WI38 (cell line): ENCODE data around the gene DENND5B.

Experiments used
- H3K4me3 ChIP-seq: 2 replicates; pipeline ENCODE4 v1.5.1; 2011; ENCODE audit warnings: low read depth, mild to moderate bottlenecking, control low read depth, low read length
- TF ChIP-seq, protein P1 (sequence below): IDR thresholded peaks from 2 replicates; pipeline ENCODE4 v1.5.1; 2012; ENCODE audit warnings: low read depth, mild to moderate bottlenecking, control low read depth, low read length

The DENND5B gene

DNA sequence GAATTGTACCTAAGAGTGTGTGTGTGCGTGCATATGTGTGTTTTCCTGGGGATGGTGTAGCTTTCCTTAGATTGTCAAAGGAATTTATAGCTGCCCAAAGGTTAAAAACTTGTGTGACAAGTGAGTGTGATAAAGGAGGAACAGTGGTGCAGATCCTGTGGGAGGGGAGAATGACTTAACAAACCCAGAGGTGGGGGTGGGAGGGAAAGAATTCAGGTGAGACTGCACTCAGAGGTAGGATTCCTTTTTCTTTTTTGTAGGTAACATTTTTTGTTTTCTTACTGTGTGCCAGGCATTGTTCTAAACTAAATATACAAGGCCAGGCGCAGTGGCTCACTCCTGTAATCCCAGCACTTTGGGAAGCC lies 219.7 kb downstream of the DENND5B start:
- H3K4me3 ChIP-seq = no peak overlapping the region

GRCh38 chr12:31370531-31371255 lies 220.2 kb downstream of the DENND5B start:
- H3K4me3 ChIP-seq = no peak overlapping the region; the same call in 1 of the 2 replicates

More for the DNA sequence above, 219.7 kb downstream of the DENND5B start:
- TF ChIP-seq, protein P1, sequence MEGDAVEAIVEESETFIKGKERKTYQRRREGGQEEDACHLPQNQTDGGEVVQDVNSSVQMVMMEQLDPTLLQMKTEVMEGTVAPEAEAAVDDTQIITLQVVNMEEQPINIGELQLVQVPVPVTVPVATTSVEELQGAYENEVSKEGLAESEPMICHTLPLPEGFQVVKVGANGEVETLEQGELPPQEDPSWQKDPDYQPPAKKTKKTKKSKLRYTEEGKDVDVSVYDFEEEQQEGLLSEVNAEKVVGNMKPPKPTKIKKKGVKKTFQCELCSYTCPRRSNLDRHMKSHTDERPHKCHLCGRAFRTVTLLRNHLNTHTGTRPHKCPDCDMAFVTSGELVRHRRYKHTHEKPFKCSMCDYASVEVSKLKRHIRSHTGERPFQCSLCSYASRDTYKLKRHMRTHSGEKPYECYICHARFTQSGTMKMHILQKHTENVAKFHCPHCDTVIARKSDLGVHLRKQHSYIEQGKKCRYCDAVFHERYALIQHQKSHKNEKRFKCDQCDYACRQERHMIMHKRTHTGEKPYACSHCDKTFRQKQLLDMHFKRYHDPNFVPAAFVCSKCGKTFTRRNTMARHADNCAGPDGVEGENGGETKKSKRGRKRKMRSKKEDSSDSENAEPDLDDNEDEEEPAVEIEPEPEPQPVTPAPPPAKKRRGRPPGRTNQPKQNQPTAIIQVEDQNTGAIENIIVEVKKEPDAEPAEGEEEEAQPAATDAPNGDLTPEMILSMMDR = no peak

DNA sequence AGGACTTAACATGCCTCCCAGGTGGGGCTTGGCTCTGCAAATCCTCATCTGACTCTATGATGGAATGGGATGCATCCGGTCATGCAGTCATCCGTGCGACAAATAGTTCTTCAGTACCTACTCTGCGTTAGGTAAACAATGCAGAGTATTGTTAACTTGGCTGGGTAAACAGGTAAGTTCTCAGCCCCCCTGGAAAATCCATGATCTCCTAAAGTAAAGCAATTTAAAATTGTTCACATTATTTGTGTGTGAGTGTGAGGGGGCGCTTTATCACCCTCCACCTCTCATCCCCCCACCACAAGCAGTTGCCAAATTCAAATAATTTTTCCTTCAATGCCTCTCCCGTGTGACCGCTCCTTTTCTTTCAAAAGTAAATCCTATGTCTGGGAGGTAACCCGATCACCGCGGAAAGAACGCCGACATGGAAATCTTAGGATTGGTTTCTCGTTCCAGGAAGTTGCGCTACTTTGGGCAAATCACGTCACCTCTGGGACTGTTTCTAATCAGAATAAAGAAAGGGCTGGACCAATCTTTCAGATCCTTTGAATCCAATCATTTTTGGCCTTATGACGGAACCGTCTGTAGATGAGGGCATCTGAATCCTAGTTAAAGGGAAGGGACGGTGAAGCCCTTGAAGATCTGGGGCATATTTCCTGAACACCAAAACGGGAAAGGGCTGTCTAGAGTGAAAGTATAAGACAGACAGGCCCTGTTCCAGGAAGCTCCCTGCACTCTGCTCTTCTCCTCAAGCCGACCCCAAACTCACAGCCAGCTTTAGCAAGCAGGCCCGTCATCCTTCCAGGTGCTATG lies 221.0 kb downstream of the DENND5B start:
- TF ChIP-seq, protein P1 = no peak
- peak overlapping the region; percentile 20 for H3K4me3 ChIP-seq

More at GRCh38 chr12:31370531-31371255, 220.2 kb downstream of the DENND5B start:
- TF ChIP-seq, protein P1 = no peak

DNA sequence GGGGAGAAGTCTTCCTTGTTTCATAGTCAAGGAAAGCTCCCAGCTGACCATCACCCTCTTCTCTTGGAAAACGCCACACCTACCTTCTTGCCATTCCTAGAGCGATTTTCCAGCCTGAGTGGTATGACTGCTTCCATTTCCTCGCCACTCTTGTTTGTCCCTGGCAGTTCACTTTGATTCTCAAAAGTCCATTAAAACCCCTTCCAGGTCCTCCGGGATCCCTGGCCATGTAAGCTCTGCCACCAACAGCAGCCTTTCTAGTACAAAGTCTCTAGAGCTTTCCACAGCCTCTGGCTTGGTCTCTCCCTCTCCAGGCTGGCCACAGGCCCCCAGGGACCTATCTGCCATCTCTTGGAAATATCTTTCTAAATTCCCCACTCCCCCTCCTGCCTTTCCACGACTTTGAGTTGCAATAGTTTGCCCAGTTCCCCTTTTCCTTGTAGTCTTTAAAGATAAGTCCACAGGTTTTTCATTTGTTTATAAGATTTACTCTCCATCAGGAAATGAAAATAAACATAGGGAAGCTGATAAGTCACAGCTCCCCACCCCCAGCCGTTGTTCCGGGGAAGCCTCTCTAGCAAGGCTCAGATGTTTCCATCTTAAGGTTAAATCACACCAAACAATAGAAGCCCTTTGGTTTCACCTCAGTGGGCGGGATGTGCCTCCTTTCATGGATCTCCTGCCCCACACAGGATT lies 222.1 kb downstream of the DENND5B start:
- no peak overlapping the region for H3K4me3 ChIP-seq
- TF ChIP-seq, protein P1 = no peak

DNA sequence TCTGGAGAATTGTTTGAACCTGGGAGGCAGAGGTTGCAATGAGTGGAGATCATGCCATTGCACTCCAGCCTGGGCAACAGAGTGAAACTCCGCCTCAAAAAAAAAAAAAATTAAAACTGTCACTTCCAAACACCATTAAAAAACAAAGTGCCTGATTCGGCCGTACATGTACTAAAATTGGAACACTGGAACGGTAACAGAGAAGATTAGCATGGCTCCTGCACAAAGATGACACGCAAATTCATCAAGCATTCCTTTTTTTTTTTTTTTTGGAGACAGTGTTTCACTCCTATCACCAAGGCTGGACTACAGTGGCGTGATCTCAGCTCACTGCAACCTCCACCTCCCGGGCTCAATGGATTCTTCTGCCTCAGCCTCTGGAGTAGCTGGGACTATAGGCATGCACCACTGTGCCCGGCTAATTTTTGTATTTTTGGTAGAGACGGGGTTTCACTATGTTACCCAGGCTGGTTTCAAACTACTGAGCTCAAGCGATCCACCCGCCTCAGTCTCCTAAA lies 224.8 kb downstream of the DENND5B start:
- no peak overlapping the region for H3K4me3 ChIP-seq
- TF ChIP-seq, protein P1 = no peak

GRCh38 chr12:31363831-31364230 lies 227.1 kb downstream of the DENND5B start:
- TF ChIP-seq, protein P1 = no peak
- no peak overlapping the region for H3K4me3 ChIP-seq

GRCh38 chr12:31363416-31363809 lies 227.5 kb downstream of the DENND5B start:
- no peak overlapping the region for H3K4me3 ChIP-seq
- TF ChIP-seq, protein P1 = no peak
